Muscle layer of duodenum (tissue), 2 donors: ENCODE results near the gene FAM151A.

ENCODE experiments used
- H3K27ac ChIP-seq: one replicate; pipeline ENCODE4 v1.7.0; 2013; ENCODE audit warnings: mild to moderate bottlenecking, low read length
- H3K27me3 ChIP-seq: one replicate; pipeline ENCODE4 v1.7.0; 2013; ENCODE audit warnings: low read depth, mild to moderate bottlenecking, control low read depth, low read length
- H3K36me3 ChIP-seq, 2 donors: one replicate each; pipeline ENCODE4 v1.7.0; 2013; ENCODE audit warnings: low read length in 2 of 2, control low read depth in 1 of 2, mild to moderate bottlenecking in 1 of 2; ENCODE audit not compliant: insufficient read depth in 2 of 2, control insufficient read depth in 1 of 2
- H3K4me1 ChIP-seq, 2 donors: one replicate each; pipeline ENCODE4 v1.7.0; 2013; ENCODE audit warnings: low read length in 2 of 2, mild to moderate bottlenecking in 2 of 2, control low read depth in 1 of 2, moderate library complexity in 1 of 2; ENCODE audit not compliant: insufficient read depth in 2 of 2, control insufficient read depth in 1 of 2
- H3K4me3 ChIP-seq, 2 donors: one replicate each; pipeline ENCODE4 v1.7.0; 2013; ENCODE audit warnings: low read length in 2 of 2, low read depth in 1 of 2, mild to moderate bottlenecking in 1 of 2
- H3K9me3 ChIP-seq, 2 donors: one replicate each; pipeline ENCODE4 v1.7.0; 2013; ENCODE audit warnings: low read length in 2 of 2, control low read depth in 1 of 2, mild to moderate bottlenecking in 1 of 2; ENCODE audit not compliant: control insufficient read depth in 1 of 2
- donor health status: healthy.

FAM151A gene

DNA sequence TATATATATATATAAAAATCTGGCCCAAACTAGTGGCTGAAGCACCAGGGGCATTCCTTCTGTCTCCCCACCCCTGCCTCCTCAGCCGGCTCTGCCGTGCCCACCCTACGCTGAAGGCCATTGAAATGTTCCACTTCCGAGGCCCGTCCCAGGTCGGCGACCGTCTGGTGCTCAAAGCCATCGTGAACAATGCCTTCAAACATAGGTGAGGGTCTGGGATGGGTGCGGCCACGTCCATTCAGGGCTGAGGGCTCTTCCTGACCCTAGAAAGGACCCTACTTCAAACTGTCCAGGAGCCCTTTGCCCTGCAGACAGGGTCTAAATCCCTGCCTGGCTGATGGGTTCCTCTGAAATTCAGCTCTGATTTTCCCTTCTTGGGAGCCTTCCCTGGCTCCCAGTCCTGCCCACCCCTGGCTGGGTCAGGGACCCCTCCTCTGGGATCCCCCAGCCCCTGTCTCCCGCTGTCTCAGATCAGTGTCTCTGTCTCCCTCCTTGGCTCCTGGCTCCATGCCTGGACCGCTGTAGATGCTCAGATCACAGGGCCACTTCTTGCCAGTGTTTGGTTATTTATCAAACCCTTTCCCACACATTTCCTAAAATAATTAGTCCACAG is 24.0 kb downstream of the FAM151A start:
- H3K4me1 ChIP-seq, result no peaks in the 10 kb centered on the region
- no peaks in the 10 kb centered on the region for H3K27me3 ChIP-seq
- no peaks in the 10 kb centered on the region for H3K9me3 ChIP-seq
- no peak overlapping the region for H3K27ac ChIP-seq
- H3K36me3 ChIP-seq, result peaks cover 17 to 70% of the 10 kb centered on the region in 2 donors
- no peak overlapping the region for H3K4me3 ChIP-seq

DNA sequence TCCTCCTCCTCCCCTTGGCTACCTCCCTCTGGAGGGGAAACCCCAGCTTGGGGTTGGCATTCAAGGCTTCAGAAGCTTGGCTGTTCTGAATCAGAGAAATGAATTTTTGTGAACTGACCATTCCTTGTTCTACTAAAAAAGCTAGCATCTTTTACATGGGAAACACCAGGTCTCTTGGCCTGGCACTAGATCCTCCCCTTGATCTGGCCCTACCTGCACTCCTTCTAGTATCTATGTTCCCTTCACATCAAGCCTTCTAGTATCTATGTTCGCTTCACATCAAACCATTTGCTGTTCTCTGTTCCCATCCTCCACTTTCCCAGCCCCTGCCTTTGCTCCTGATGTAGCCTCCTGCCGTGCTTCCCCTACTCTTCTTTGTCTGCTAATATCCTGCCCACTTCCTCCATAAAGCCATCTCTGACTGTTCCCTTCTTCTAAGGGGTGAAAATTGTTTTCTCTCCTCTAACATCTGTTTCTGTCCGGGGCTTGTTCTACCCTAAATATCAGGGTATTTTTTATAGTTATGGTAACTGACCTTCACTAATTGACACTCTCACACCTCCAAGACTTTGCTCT is 25.8 kb downstream of the FAM151A start:
- no peaks in the 10 kb centered on the region for H3K4me1 ChIP-seq
- no peaks in the 10 kb centered on the region for H3K9me3 ChIP-seq
- H3K27me3 ChIP-seq, result no peaks in the 10 kb centered on the region
- no peak overlapping the region for H3K27ac ChIP-seq
- H3K4me3 ChIP-seq, result no peak overlapping the region
- peaks cover 17 to 69% of the 10 kb centered on the region in 2 donors for H3K36me3 ChIP-seq

DNA sequence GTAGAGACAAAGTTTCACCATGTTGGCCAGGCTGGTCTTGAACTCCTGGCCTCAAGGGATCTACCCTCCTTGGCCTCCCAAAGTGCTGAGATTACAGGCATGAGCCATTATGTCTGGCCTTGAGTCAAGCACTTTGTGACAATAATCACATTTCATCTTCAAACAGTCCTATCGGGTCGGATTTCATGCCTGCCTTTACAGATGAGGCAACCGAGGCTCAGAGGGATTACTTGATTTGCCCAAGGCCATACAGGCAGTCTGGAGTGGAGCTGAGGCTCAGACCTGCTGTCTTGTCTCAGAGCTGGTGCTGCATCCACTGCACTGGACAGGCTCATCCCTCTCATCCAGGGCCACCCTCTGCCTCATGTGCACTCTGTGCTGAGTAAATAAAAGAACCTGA is 26.6 kb downstream of the FAM151A start:
- H3K4me3 ChIP-seq, result no peak overlapping the region
- peaks cover 17 to 63% of the 10 kb centered on the region in 2 donors for H3K36me3 ChIP-seq
- no peaks in the 10 kb centered on the region for H3K27me3 ChIP-seq
- H3K27ac ChIP-seq, result no peak overlapping the region
- H3K4me1 ChIP-seq, result no peaks in the 10 kb centered on the region
- no peaks in the 10 kb centered on the region for H3K9me3 ChIP-seq

DNA sequence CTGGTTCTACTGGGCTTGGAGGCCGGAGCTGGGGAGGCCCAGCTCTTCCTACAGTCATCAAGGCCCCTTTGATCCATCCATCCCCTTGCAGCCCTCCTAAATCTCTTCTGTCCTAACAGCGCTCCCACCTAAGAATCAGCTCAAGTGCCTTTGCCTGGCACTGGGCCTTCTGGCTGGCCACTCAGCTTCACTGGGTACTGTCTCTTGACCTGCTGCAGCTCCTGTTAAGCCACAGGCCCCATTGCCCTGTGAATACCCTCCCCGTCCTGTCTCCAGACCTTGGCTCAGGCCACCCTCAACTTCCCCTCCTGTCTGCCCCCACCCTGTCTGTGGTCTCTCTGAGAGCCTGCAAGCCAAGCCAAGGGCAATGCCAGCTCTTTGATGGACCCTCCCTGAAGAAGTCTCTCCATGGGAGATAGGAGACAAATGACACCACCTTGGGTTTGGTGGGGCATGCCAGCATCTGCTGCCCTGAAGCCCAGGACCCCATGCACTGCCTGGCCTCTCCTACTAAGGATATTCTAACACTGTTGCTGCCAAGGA is 27.3 kb downstream of the FAM151A start:
- no peak overlapping the region for H3K27ac ChIP-seq
- H3K36me3 ChIP-seq, result peaks cover 17 to 55% of the 10 kb centered on the region in 2 donors
- H3K9me3 ChIP-seq, result no peaks in the 10 kb centered on the region
- no peaks in the 10 kb centered on the region for H3K4me1 ChIP-seq
- no peak overlapping the region for H3K4me3 ChIP-seq
- no peaks in the 10 kb centered on the region for H3K27me3 ChIP-seq

DNA sequence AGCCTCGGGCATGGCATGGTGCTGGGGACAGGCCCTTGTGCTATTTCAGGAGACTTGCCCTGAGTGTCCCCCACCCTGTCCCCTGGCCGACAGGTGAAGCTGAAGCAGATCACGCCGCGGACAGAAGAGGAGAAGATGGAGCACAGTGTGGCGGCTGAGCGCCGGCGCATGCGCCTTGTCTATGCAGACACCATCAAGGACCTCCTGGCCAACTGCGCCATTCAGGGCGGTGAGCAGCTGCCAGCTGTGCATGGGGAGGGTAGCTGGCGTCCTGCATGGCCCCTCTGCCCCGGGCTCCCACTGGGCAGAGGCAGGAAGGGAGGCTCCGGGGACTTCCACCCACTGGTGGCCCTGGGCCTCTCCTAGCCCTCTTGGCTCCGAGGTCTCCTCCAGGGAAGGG is 28.9 kb downstream of the FAM151A start:
- Histone ChIP-seq H3K27ac (no peak overlapping the region), H3K27me3 (no peaks in the 10 kb centered on the region), H3K4me3 (no peak overlapping the region), H3K9me3 (no peaks in the 10 kb centered on the region), H3K36me3 (peaks cover 9 to 42% of the 10 kb centered on the region in 2 donors), H3K4me1 (no peaks in the 10 kb centered on the region)

DNA sequence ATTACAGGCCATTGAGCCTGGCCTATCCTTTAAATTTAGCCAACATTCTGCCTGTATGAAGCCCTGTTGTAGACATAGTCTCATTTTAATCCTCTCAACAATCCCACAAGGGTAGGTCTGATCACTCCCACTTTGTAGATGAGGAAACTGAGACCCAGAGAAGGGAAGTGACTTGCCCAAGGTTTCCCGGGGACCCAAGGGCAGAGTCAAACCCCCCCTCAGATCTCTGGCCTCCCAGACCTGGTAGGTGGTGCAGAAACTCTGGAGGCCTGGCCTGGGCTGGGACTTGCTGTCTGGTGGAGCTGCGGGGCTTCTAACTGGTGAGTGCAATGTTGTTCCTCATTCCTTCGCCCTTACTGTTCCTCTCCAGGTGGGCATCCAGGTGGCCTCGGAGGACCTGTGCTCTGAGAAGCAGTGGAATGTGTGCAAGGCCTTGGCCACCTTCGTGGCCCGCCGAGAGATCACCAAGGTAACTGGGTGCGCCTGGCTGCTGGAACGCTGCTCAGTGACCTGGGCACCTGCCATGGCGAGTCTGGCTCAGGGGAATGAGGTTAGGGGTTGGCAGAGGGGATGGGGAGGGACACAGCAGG is 29.7 kb downstream of the FAM151A start:
- H3K27ac ChIP-seq, result no peak overlapping the region
- no peaks in the 10 kb centered on the region for H3K9me3 ChIP-seq
- H3K36me3 ChIP-seq, result peaks cover 7 to 40% of the 10 kb centered on the region in 2 donors
- H3K27me3 ChIP-seq, result no peaks in the 10 kb centered on the region
- H3K4me1 ChIP-seq, result no peaks in the 10 kb centered on the region
- no peak overlapping the region for H3K4me3 ChIP-seq

DNA sequence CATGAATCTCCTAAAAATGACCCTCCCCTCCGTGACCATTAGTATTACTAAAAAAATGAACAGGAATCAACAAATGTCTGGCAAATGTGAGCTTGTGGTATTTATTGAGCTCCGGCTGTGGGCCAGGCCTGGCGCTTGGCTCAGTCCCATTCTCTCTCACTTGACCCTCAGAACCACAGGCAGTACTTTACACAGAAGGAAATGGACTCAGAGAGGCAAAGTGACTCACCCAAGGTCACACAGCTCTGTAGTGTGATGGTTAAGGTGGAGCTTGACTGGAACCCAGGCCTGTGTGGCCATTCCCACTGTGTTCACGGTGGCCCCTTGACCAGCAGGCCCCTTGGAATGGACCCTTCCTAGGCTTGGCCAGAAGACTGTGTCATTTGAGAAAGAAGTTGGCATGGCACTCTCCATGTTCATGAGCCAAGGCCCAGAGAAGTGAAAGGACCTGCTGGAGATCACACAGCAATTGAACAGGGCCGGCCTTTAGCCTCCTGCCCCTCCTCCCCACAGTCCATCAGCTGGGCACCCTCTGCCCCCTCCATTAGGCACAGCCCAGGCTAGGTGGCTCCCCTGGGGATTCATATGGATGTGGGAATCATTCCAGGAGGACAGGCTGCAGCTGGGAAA is 32.1 kb downstream of the FAM151A start:
- Histone ChIP-seq H3K27ac (no peak overlapping the region), H3K9me3 (no peaks in the 10 kb centered on the region), H3K36me3 (peaks cover 0 to 22% of the 10 kb centered on the region in 2 donors), H3K4me3 (no peak overlapping the region), H3K4me1 (no peaks in the 10 kb centered on the region), H3K27me3 (no peaks in the 10 kb centered on the region)

DNA sequence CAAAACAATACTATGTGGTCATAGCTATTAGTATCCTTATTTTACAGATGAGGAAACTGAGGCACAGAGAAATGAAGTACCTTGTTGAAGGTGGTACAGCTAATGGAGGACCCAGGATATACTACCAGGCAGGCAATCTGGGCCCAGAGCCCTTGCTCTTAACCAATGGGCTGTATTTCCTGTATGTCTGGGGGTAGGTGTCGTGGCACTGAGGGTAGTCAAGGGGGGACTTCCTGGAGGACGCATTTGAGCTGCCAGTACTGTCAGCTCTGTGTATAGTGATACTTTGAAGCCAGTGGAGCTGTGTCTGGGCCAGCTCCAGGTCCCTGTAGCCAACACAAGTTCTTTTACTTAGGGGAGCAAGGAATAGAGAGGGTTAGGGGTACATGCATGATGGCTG is 34.9 kb downstream of the FAM151A start:
- Histone ChIP-seq H3K4me1 (no peaks in the 10 kb centered on the region), H3K36me3 (peaks cover 4 to 17% of the 10 kb centered on the region in 2 donors), H3K4me3 (no peak overlapping the region), H3K9me3 (no peaks in the 10 kb centered on the region), H3K27ac (no peak overlapping the region), H3K27me3 (no peaks in the 10 kb centered on the region)

DNA sequence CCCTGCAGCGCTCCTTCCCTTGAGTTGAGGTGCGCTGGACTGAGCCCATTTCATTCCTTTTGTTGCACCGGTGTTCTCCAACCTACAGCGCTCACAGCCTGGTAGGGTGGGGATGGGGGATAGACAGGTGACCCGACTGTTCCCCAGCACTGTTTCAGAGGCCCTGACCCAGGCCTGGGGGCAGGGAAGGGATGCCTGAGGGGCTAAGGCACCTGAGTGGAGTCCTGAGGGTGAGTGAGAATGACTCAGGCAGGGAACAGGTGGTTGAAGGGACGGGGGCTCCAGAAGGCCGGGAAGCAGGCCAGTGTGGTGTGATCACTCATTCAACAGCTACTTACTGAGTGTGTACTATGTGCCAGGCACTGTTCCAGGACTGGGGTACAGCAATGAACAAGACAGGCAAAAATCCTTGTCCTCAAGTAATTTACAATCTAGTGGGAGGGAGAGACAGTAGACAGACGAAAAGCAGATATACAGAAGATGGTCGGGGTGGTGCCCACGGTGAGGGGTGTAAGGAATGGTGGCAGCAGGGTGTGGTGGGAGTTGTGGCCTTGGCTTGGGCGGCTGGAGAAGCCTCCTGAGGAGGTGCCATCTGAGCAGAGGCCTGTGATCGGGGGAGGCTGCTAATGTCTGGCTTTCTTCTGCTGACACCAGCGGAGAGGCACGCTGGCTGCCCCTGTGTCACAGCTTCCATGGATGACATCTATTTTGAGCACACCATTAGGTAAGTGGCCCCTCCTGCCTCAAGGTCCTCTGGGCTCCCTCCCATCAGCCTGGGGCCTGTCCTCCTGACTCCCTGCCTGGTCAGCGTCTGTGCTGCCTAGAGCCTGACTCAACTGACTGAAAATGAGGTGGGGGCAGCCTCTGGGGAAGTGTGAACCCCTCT is 37.9 kb downstream of the FAM151A start:
- peaks cover 4 to 17% of the 10 kb centered on the region in 2 donors for H3K36me3 ChIP-seq
- peaks cover 0 to 19% of the 10 kb centered on the region in 2 donors for H3K4me1 ChIP-seq
- no peaks in the 10 kb centered on the region for H3K27me3 ChIP-seq
- H3K27ac ChIP-seq, result no peak overlapping the region
- H3K9me3 ChIP-seq, result no peaks in the 10 kb centered on the region
- H3K4me3 ChIP-seq, result no peak overlapping the region

DNA sequence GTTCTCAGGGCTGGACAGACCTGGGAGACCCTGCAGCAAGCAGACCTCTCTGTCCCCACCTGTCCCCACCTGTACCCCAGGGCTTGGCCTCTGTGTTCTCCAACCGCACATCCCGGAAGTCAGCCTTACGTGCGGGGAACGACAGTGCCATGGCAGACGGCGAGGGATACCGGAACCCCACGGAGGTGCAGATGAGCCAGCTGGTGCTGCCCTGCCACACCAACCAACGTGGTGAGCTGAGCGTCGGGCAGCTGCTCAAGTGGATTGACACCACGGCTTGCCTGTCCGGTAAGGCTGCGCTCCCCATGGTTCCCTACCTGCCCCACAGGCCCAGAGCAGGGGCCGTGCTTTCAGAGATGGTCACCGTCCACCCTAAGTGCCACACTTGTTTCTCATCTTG is 38.8 kb downstream of the FAM151A start:
- Histone ChIP-seq H3K4me3 (no peak overlapping the region), H3K27me3 (no peaks in the 10 kb centered on the region), H3K9me3 (no peaks in the 10 kb centered on the region), H3K36me3 (peaks cover 4 to 17% of the 10 kb centered on the region in 2 donors), H3K27ac (no peak overlapping the region), H3K4me1 (peaks cover 0 to 21% of the 10 kb centered on the region in 2 donors)
